ENCODE results near the gene LEMD1. TPM values are rescaled to one million over a fixed set of nuclear protein-coding genes. Genes with fewer than 3 reads are reported as not detected.

Gene LEMD1
- total RNA-seq, 4 donors from 2014 or later = not detected

DNA sequence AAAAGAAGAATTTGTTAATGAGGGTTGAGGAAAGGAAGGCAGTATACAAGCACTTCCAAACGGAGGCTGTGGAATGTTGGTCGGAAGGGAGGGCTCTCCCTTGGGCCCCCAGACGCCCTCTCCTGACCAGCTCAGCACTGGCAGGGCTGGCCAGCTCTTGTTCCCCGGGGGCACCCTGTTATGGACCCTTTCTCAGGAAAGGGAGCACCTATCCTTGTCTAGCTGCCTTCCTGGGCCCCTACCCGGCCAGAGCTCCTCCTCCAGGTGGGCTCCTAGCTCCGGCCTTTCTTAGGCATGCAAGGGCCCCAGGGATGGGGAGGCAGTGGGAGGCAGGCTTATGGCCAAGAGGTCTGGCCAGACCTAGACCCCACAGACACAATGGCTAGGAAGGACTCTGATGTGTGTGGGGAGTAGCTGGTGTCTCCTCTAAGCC, 33.1 kb upstream of the LEMD1 start:
- Histone ChIP-seq H3K4me3 (no peak overlapping the region), H3K9me3 (no peaks in the 10 kb centered on the region), H3K27me3 (peaks cover 4 to 98% of the 10 kb centered on the region in 2 donors), H3K4me1 (peaks cover 0 to 29% (median 10%) of the 10 kb centered on the region in 4 donors), H3K27ac (no peak overlapping the region), H3K36me3 (no peaks in the 10 kb centered on the region)
- no peak for DNase-seq (ENCODE audit: low spot score in 2 of 2)
- 3 to 12% methylated on average over 5 to 6 of the region's 6 CpGs for WGBS, 2 donors
- TF ChIP-seq, protein P1, sequence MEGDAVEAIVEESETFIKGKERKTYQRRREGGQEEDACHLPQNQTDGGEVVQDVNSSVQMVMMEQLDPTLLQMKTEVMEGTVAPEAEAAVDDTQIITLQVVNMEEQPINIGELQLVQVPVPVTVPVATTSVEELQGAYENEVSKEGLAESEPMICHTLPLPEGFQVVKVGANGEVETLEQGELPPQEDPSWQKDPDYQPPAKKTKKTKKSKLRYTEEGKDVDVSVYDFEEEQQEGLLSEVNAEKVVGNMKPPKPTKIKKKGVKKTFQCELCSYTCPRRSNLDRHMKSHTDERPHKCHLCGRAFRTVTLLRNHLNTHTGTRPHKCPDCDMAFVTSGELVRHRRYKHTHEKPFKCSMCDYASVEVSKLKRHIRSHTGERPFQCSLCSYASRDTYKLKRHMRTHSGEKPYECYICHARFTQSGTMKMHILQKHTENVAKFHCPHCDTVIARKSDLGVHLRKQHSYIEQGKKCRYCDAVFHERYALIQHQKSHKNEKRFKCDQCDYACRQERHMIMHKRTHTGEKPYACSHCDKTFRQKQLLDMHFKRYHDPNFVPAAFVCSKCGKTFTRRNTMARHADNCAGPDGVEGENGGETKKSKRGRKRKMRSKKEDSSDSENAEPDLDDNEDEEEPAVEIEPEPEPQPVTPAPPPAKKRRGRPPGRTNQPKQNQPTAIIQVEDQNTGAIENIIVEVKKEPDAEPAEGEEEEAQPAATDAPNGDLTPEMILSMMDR (IDR thresholded peaks at IDR 0.05) = no peak
- TF ChIP-seq POLR2A (IDR thresholded peaks at IDR 0.05) (no peak), EP300 (IDR thresholded peaks at IDR 0.05) (no peak)

DNA sequence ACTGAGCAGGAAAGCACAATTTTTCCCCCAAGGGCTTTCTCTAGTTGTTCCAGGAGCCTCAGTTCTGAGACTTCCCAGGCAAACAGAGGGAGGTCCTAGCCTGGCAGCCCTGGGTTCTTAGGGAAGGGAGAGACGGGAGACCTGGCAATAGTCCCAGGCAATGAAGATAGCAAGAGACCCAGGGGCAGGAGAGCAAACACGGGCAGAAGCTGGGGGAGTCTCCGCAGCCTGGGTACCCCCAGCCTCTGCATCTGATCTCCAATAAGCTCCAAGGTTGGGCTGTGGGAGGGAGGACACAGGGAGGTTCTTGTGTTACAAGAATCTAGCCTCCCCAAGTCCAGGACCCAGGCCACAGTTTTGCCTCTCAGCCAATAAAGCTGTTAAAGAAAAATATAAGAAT, 31.6 kb upstream of the LEMD1 start:
- Histone ChIP-seq H3K36me3 (no peaks in the 10 kb centered on the region), H3K27ac (no peak overlapping the region), H3K9me3 (no peaks in the 10 kb centered on the region), H3K27me3 (peaks cover 4 to 100% of the 10 kb centered on the region in 2 donors), H3K4me3 (no peak overlapping the region), H3K4me1 (peaks cover 0 to 32% (median 13%) of the 10 kb centered on the region in 4 donors)
- WGBS, 2 donors = 32 to 41% methylated on average over 3 of the region's 3 CpGs
- TF ChIP-seq POLR2A (IDR thresholded peaks at IDR 0.05) (no peak), EP300 (IDR thresholded peaks at IDR 0.05) (no peak)
- TF ChIP-seq, protein P1 (IDR thresholded peaks at IDR 0.05) = no peak
- no peak for DNase-seq (ENCODE audit: low spot score in 2 of 2)

DNA sequence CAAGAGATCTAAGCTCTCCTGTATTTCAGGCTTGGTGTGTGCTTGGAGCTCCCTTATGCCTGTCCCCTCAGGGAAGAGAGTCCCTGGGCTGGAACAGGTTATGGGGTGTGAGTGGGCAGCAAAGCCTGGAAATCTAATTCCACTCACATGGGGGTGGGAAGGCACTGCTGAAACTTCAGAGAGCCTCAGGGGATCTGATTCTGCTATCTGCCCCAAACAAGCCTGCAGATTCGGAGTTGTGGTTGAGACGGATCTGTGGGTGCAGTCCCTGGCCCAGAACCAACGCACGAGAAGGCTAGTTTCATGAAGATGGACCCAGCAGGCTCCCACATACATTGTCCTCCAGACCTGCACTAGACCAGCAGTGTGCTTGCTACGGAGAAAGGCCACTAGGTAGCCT, 31.1 kb upstream of the LEMD1 start:
- no peak for DNase-seq (ENCODE audit: low spot score in 2 of 2)
- no peaks in the 10 kb centered on the region for H3K9me3 ChIP-seq
- peaks cover 4 to 97% of the 10 kb centered on the region in 2 donors for H3K27me3 ChIP-seq
- H3K36me3 ChIP-seq = no peaks in the 10 kb centered on the region
- H3K4me1 ChIP-seq = peaks cover 0 to 32% (median 13%) of the 10 kb centered on the region in 4 donors
- H3K4me3 ChIP-seq = no peak overlapping the region
- WGBS, 2 donors = 60 to 68% methylated on average over 3 to 5 of the region's 5 CpGs
- no peak overlapping the region for H3K27ac ChIP-seq
- TF ChIP-seq, protein P1 (IDR thresholded peaks at IDR 0.05) = no peak
- TF ChIP-seq POLR2A (IDR thresholded peaks at IDR 0.05) (no peak), EP300 (IDR thresholded peaks at IDR 0.05) (no peak)

DNA sequence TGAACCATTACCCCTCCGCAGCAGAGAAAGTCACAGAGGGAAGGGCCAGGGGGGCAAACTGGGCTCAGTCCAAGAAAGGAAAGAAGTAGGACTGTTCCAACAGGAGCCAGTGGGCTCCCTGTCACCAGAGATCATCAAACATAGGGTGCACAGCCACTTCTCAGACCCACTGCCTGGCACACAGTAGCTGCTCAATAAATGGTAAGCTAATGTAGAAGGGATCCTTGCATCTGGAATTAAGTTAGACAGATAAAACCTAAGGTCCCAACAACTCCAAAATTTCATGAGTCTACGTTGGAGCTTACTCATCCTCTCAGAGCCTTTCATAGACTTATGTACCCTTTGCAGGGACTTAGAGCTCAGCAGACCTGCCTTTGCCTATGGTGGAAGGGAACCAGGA, 30.5 kb upstream of the LEMD1 start:
- Histone ChIP-seq H3K4me3 (no peak overlapping the region), H3K36me3 (no peaks in the 10 kb centered on the region), H3K27me3 (peaks cover 4 to 92% of the 10 kb centered on the region in 2 donors), H3K27ac (no peak overlapping the region), H3K9me3 (no peaks in the 10 kb centered on the region), H3K4me1 (peaks cover 0 to 34% (median 13%) of the 10 kb centered on the region in 4 donors)
- no peak for TF ChIP-seq EP300 (IDR thresholded peaks at IDR 0.05)
- TF ChIP-seq, protein P1 (IDR thresholded peaks at IDR 0.05) = no peak
- 62 to 81% methylated on average over 2 of the region's 2 CpGs for WGBS, 2 donors
- DNase-seq (ENCODE audit: low spot score in 2 of 2) = no peak

DNA sequence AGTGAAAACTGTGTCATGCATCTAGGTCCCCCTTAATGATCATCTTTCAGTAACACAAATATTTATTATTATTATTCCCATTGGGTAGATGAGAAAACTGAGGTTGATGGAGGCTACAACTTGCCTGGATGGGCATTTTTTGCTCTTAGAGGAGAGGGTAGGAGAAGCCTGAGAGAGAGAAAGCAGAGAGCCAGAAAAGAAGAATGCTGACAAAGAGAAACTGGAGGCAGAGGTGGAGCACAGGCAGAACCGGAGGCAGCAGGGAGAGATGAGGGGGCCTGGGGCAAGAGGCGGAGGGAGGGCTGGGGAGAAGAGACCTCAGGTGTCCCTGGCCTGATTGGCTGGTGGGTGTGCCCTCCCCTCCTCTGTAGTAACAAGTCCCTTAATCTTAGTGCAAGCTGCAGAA, 29.9 kb upstream of the LEMD1 start:
- DNase-seq (ENCODE audit: low spot score in 2 of 2) = no peak
- no peak overlapping the region for H3K27ac ChIP-seq
- H3K27me3 ChIP-seq = peaks cover 4 to 86% of the 10 kb centered on the region in 2 donors
- H3K4me1 ChIP-seq = peaks cover 0 to 30% (median 10%) of the 10 kb centered on the region in 4 donors
- no peaks in the 10 kb centered on the region for H3K9me3 ChIP-seq
- WGBS, 2 donors = 45 to 52% methylated on average over 2 of the region's 2 CpGs
- H3K36me3 ChIP-seq = no peaks in the 10 kb centered on the region
- H3K4me3 ChIP-seq = no peak overlapping the region
- TF ChIP-seq, protein P1 (IDR thresholded peaks at IDR 0.05) = no peak
- TF ChIP-seq POLR2A (IDR thresholded peaks at IDR 0.05) (no peak), EP300 (IDR thresholded peaks at IDR 0.05) (no peak)
